ENCODE results near the gene FAM151B. TPM values are rescaled to one million over a fixed set of nuclear protein-coding genes. Genes with fewer than 3 reads are reported as not detected.
"Not testable (repeated sequence)": the region's sequence is repeated elsewhere in the genome, so short reads cannot be mapped to it uniquely, and the experiment has no call there.

FAM151B gene
- total RNA-seq: 0.32 TPM in 1 of 2 replicates, not detected in the other

- Mint-ChIP-seq H3K27ac (no peak within 1 kb of the TSS), H3K27me3 (ENCODE audit: insufficient read depth) (peaks cover 24% of the 10 kb centered on the region), H3K36me3 (ENCODE audit: low read depth) (peaks cover 1% of the 10 kb centered on the region), H3K4me3 (peak within 1 kb of the TSS; percentile 85), H3K4me1 (ENCODE audit: low read depth) (peaks cover 16% of the 10 kb centered on the region), H3K9me3 (no peaks in the 10 kb centered on the region)
- DNase-seq (ENCODE audit: low spot score): peak; percentile 57
- intact Hi-C loops (cut with micrococcal nuclease): loop anchor here (5.0 kb wide), 1 partner anchor 169 kb away; no protein-coding TSS in a partner anchor
Measured at GRCh38 chr5:80487829-80488721, at the start of gene FAM151B. Gene FAM151B (plus strand): TSS chr5:80488100. CDS start chr5:80488124, 24 bp downstream.

GRCh38 chr5:80438739-80439138 is 49.2 kb upstream of the FAM151B start:
- intact Hi-C loops (cut with micrococcal nuclease): no loop called here
- no peak overlapping the region for H3K27ac Mint-ChIP-seq
- no peaks in the 10 kb centered on the region for H3K9me3 Mint-ChIP-seq
- no peak overlapping the region for H3K4me3 Mint-ChIP-seq
- H3K36me3 Mint-ChIP-seq (ENCODE audit: low read depth): peaks cover 21% of the 10 kb centered on the region
- no peak for DNase-seq (ENCODE audit: low spot score)
- H3K4me1 Mint-ChIP-seq (ENCODE audit: low read depth): no peaks in the 10 kb centered on the region
- H3K27me3 Mint-ChIP-seq (ENCODE audit: insufficient read depth): no peaks in the 10 kb centered on the region

GRCh38 chr5:80439213-80439612 is 48.7 kb upstream of the FAM151B start:
- Mint-ChIP-seq H3K27ac (no peak overlapping the region), H3K4me1 (ENCODE audit: low read depth) (no peaks in the 10 kb centered on the region), H3K36me3 (ENCODE audit: low read depth) (peaks cover 21% of the 10 kb centered on the region), H3K27me3 (ENCODE audit: insufficient read depth) (no peaks in the 10 kb centered on the region), H3K9me3 (no peaks in the 10 kb centered on the region), H3K4me3 (no peak overlapping the region)
- DNase-seq (ENCODE audit: low spot score): no peak
- intact Hi-C loops (cut with micrococcal nuclease): no loop called here

GRCh38 chr5:80442742-80443141 is 45.2 kb upstream of the FAM151B start:
- intact Hi-C loops (cut with micrococcal nuclease): no loop called here
- H3K27ac Mint-ChIP-seq: no peak overlapping the region
- H3K4me3 Mint-ChIP-seq: no peak overlapping the region
- no peak for DNase-seq (ENCODE audit: low spot score)
- H3K4me1 Mint-ChIP-seq (ENCODE audit: low read depth): peaks cover 1% of the 10 kb centered on the region
- H3K36me3 Mint-ChIP-seq (ENCODE audit: low read depth): peaks cover 10% of the 10 kb centered on the region
- no peaks in the 10 kb centered on the region for H3K27me3 Mint-ChIP-seq (ENCODE audit: insufficient read depth)
- H3K9me3 Mint-ChIP-seq: no peaks in the 10 kb centered on the region

GRCh38 chr5:80453366-80453765 is 34.5 kb upstream of the FAM151B start:
- Mint-ChIP-seq H3K36me3 (ENCODE audit: low read depth) (peaks cover 10% of the 10 kb centered on the region), H3K4me3 (no peak overlapping the region), H3K9me3 (no peaks in the 10 kb centered on the region), H3K4me1 (ENCODE audit: low read depth) (no peaks in the 10 kb centered on the region), H3K27me3 (ENCODE audit: insufficient read depth) (no peaks in the 10 kb centered on the region), H3K27ac (no peak overlapping the region)
- intact Hi-C loops (cut with micrococcal nuclease): no loop called here
- no peak for DNase-seq (ENCODE audit: low spot score)

- H3K27ac Mint-ChIP-seq: no peak overlapping the region
- H3K9me3 Mint-ChIP-seq: peaks cover 25% of the 10 kb centered on the region
- no peaks in the 10 kb centered on the region for H3K27me3 Mint-ChIP-seq (ENCODE audit: insufficient read depth)
- H3K36me3 Mint-ChIP-seq (ENCODE audit: low read depth): peaks cover 18% of the 10 kb centered on the region
- H3K4me3 Mint-ChIP-seq: no peak overlapping the region
- H3K4me1 Mint-ChIP-seq (ENCODE audit: low read depth): no peaks in the 10 kb centered on the region
- DNase-seq (ENCODE audit: low spot score): no peak
- intact Hi-C loops (cut with micrococcal nuclease): no loop called here
Measured at GRCh38 chr5:80463269-80463668, 24.6 kb upstream of the FAM151B start.

GRCh38 chr5:80466669-80467485 is 21.0 kb upstream of the FAM151B start:
- H3K27me3 Mint-ChIP-seq (ENCODE audit: insufficient read depth): no peaks in the 10 kb centered on the region
- H3K4me1 Mint-ChIP-seq (ENCODE audit: low read depth): no peaks in the 10 kb centered on the region
- no peak for DNase-seq (ENCODE audit: low spot score)
- H3K27ac Mint-ChIP-seq: no peak overlapping the region
- peaks cover 22% of the 10 kb centered on the region for H3K36me3 Mint-ChIP-seq (ENCODE audit: low read depth)
- H3K9me3 Mint-ChIP-seq: peaks cover 36% of the 10 kb centered on the region
- H3K4me3 Mint-ChIP-seq: no peak overlapping the region
- intact Hi-C loops (cut with micrococcal nuclease): no loop called here

GRCh38 chr5:80468131-80468530 is 19.8 kb upstream of the FAM151B start:
- no peak overlapping the region for H3K4me3 Mint-ChIP-seq
- intact Hi-C loops (cut with micrococcal nuclease): no loop called here
- no peaks in the 10 kb centered on the region for H3K4me1 Mint-ChIP-seq (ENCODE audit: low read depth)
- DNase-seq (ENCODE audit: low spot score): no peak
- H3K36me3 Mint-ChIP-seq (ENCODE audit: low read depth): peaks cover 14% of the 10 kb centered on the region
- no peaks in the 10 kb centered on the region for H3K27me3 Mint-ChIP-seq (ENCODE audit: insufficient read depth)
- no peak overlapping the region for H3K27ac Mint-ChIP-seq
- H3K9me3 Mint-ChIP-seq: peaks cover 28% of the 10 kb centered on the region

- H3K4me3 Mint-ChIP-seq; H3K4me1 Mint-ChIP-seq (ENCODE audit: low read depth); H3K27ac Mint-ChIP-seq; intact Hi-C loops (cut with micrococcal nuclease); DNase-seq (ENCODE audit: low spot score); H3K27me3 Mint-ChIP-seq (ENCODE audit: insufficient read depth): not testable (repeated sequence)
- H3K36me3 Mint-ChIP-seq (ENCODE audit: low read depth): peaks cover 15% of the 10 kb centered on the region
- H3K9me3 Mint-ChIP-seq: peaks cover 14% of the 10 kb centered on the region
Measured at GRCh38 chr5:80470631-80471030, 17.3 kb upstream of the FAM151B start.

GRCh38 chr5:80474929-80475328 is 13.0 kb upstream of the FAM151B start:
- Mint-ChIP-seq H3K4me3 (no peak overlapping the region), H3K27me3 (ENCODE audit: insufficient read depth) (no peaks in the 10 kb centered on the region), H3K36me3 (ENCODE audit: low read depth) (peaks cover 11% of the 10 kb centered on the region), H3K4me1 (ENCODE audit: low read depth) (no peaks in the 10 kb centered on the region), H3K9me3 (peaks cover 14% of the 10 kb centered on the region), H3K27ac (no peak overlapping the region)
- intact Hi-C loops (cut with micrococcal nuclease): no loop called here
- DNase-seq (ENCODE audit: low spot score): no peak

GRCh38 chr5:80479713-80480112 is 8.2 kb upstream of the FAM151B start:
- Mint-ChIP-seq H3K9me3 (no peaks in the 10 kb centered on the region), H3K36me3 (ENCODE audit: low read depth) (no peaks in the 10 kb centered on the region)

GRCh38 chr5:80480354-80480753 is 7.5 kb upstream of the FAM151B start:
- intact Hi-C loops (cut with micrococcal nuclease): loop anchor here (2.0 to 5.0 kb wide), 3 partner anchors 73 to 822 kb away; partner anchors contain the start of genes ZCCHC9 and ZFYVE16
- H3K4me3 Mint-ChIP-seq: no peak overlapping the region
- no peak for DNase-seq (ENCODE audit: low spot score)

More at GRCh38 chr5:80479713-80480112, 8.2 kb upstream of the FAM151B start:
- no peak overlapping the region for H3K4me3 Mint-ChIP-seq
- no peak for DNase-seq (ENCODE audit: low spot score)
- peaks cover 6% of the 10 kb centered on the region for H3K4me1 Mint-ChIP-seq (ENCODE audit: low read depth)
- no peak overlapping the region for H3K27ac Mint-ChIP-seq
- intact Hi-C loops (cut with micrococcal nuclease): loop anchor here (2.0 to 5.0 kb wide), 3 partner anchors 72 to 823 kb away; partner anchors contain the start of genes ZCCHC9 and ZFYVE16
- peaks cover 2% of the 10 kb centered on the region for H3K27me3 Mint-ChIP-seq (ENCODE audit: insufficient read depth)

More at GRCh38 chr5:80480354-80480753, 7.5 kb upstream of the FAM151B start:
- Mint-ChIP-seq H3K4me1 (ENCODE audit: low read depth) (peaks cover 6% of the 10 kb centered on the region), H3K36me3 (ENCODE audit: low read depth) (no peaks in the 10 kb centered on the region), H3K27ac (no peak overlapping the region), H3K27me3 (ENCODE audit: insufficient read depth) (peaks cover 2% of the 10 kb centered on the region), H3K9me3 (no peaks in the 10 kb centered on the region)
